GM12878 (cell line): ENCODE results near the gene GREB1. TPM values are rescaled to one million over a fixed set of nuclear protein-coding genes. Genes with fewer than 3 reads are reported as not detected.

Source experiments
- ATAC-seq: fragments of 200-7000 bp; cut with Tn5 transposase; 3 replicates; pipeline ENCODE4 v1.9.1; 2020; ENCODE audit warnings: mild to moderate bottlenecking, moderate library complexity
- BruUV-seq: library from RNA; stranded (reverse); fragments of 400-500 nt; replicated peaks from 2 replicates; lab custom pipeline; 2021; lab: Mats Ljungman, UMichigan
- CTCF ChIA-PET: fragments of 300-600 bp; sonication (Branson Sonifier 250); formaldehyde crosslinking; extraction: SDS; loops from one replicate; lab custom pipeline; 2021; ENCODE audit warnings: inconsistent platforms; lab: Yijun Ruan, JAX
- POLR2A ChIA-PET: fragments of 350-600 bp; formaldehyde crosslinking; extraction: SDS; loops from one replicate; lab custom pipeline; 2021; ENCODE audit warnings: inconsistent platforms; lab: Charles Lee
- RAD21 ChIA-PET: fragments of 300-600 bp; sonication (Branson Sonifier 250); formaldehyde crosslinking; loops from one replicate; lab custom pipeline; 2023; ENCODE audit warnings: antibody characterized with exemption; ENCODE audit not compliant: unreplicated experiment; lab: Charles Lee
- SMC1A ChIA-PET: fragments of 300-600 bp; sonication (Branson Sonifier 250); formaldehyde crosslinking; loops from one replicate; lab custom pipeline; 2023; ENCODE audit not compliant: unreplicated experiment, uncharacterized antibody; lab: Charles Lee
- DNase-seq: peaks from one replicate; pipeline ENCODE4 v3.0.0-alpha.2; 2011; ENCODE audit warnings: low read depth, low spot score
- FAIRE-seq: peaks from 3 replicates; lab custom pipeline; 2011; peaks lifted over from hg19 to GRCh38; lab: Jason Lieb, UNC
- H2AFZ ChIP-seq: 2 replicates; pipeline ENCODE4 v1.6.0; 2011; ENCODE audit warnings: low read depth, low read length, control low read depth; ENCODE audit not compliant: control insufficient read depth
- H3K27ac ChIP-seq: 2 replicates; pipeline ENCODE4 v1.5.1; 2011; ENCODE audit warnings: control low read depth; ENCODE audit not compliant: control insufficient read depth, insufficient read depth
- H3K27me3 ChIP-seq, 2 experiments: replicated peaks in 1 of 2; 2 replicates each; pipeline versions ENCODE4 v1.6.0 to v1.6.1; 2011; ENCODE audit warnings: low read length in 1 of 2; ENCODE audit not compliant: control insufficient read depth in 2 of 2, insufficient read depth in 2 of 2
- H3K36me3 ChIP-seq, 2 experiments: 2 replicates each; pipeline ENCODE4 v1.5.1; 2011; ENCODE audit warnings: low read length in 1 of 2; ENCODE audit not compliant: control insufficient read depth in 2 of 2, insufficient read depth in 2 of 2
- H3K4me1 ChIP-seq: 2 replicates; pipeline ENCODE4 v1.6.1; 2011; ENCODE audit warnings: mild to moderate bottlenecking, low read length, moderate library complexity, mixed read lengths; ENCODE audit not compliant: control insufficient read depth, insufficient read depth
- H3K4me2 ChIP-seq: 2 replicates; pipeline ENCODE4 v1.6.0; 2011; ENCODE audit warnings: control low read depth; ENCODE audit not compliant: control insufficient read depth, insufficient read depth
- H3K4me3 ChIP-seq: fragments of 200-600 bp; sonication (generic); 2 replicates; pipeline ENCODE4 v1.5.1; 2016
- H3K79me2 ChIP-seq: 2 replicates; pipeline ENCODE4 v1.6.0; 2011; ENCODE audit warnings: low read length; ENCODE audit not compliant: control insufficient read depth, insufficient read depth
- H3K9ac ChIP-seq: 2 replicates; pipeline ENCODE4 v1.8.0; 2011; ENCODE audit warnings: low read length, control low read depth, mixed read lengths; ENCODE audit not compliant: control insufficient read depth, insufficient read depth
- H3K9me3 ChIP-seq: replicated peaks from 3 replicates; pipeline ENCODE4 v1.5.1; 2011; ENCODE audit warnings: mild to moderate bottlenecking, low read length; ENCODE audit not compliant: control insufficient read depth, insufficient read depth
- H4K20me1 ChIP-seq: 2 replicates; pipeline ENCODE4 v1.6.0; 2011; ENCODE audit not compliant: control insufficient read depth, insufficient read depth
- CHD4 ChIP-seq: fragments of 200-600 bp; sonication (generic); IDR thresholded peaks from 2 replicates; pipeline ENCODE4 v1.6.1; 2016; ENCODE audit warnings: mild to moderate bottlenecking
- CREB1 ChIP-seq: IDR thresholded peaks from 2 replicates; pipeline ENCODE4 v1.6.1; 2012; ENCODE audit warnings: low read depth, mild to moderate bottlenecking, inconsistent platforms
- CREM ChIP-seq: IDR thresholded peaks from 2 replicates; pipeline ENCODE4 v1.6.1; 2014; ENCODE audit warnings: antibody characterized with exemption, low read depth
- EED ChIP-seq: sonication (generic); IDR thresholded peaks from 2 replicates; pipeline ENCODE4 v1.6.1; 2016; ENCODE audit warnings: antibody characterized with exemption, low read depth
- FOXK2 ChIP-seq: fragments of 450-650 bp; IDR thresholded peaks from 2 replicates; pipeline ENCODE4 v1.6.1; 2017; ENCODE audit warnings: mild to moderate bottlenecking, moderate library complexity
- KDM1A ChIP-seq: fragments of 200-600 bp; sonication (generic); IDR thresholded peaks from 2 replicates; pipeline ENCODE4 v1.6.1; 2016; ENCODE audit warnings: borderline replicate concordance
- KLF5 ChIP-seq: fragments of 450-650 bp; IDR thresholded peaks from 2 replicates; pipeline ENCODE4 v1.6.1; 2014; ENCODE audit warnings: mild to moderate bottlenecking; ENCODE audit not compliant: partially characterized antibody
- MYC ChIP-seq: IDR thresholded peaks from 2 replicates; pipeline ENCODE4 v1.6.1; 2011; ENCODE audit warnings: mild to moderate bottlenecking, low read length, moderate library complexity, inconsistent platforms; ENCODE audit not compliant: insufficient read depth, insufficient replicate concordance, insufficient read length, severe bottlenecking
- NR2C1 ChIP-seq: fragments of 450-650 bp; IDR thresholded peaks from 2 replicates; pipeline ENCODE4 v1.6.1; 2017; ENCODE audit warnings: antibody characterized with exemption, mild to moderate bottlenecking, moderate library complexity
- RELA ChIP-seq: fragments of 450-650 bp; IDR thresholded peaks from 2 replicates; pipeline ENCODE4 v1.8.0; 2014; ENCODE audit warnings: borderline replicate concordance; ENCODE audit not compliant: partially characterized antibody
- TCF7 ChIP-seq: IDR thresholded peaks from 2 replicates; pipeline ENCODE4 v1.6.1; 2014; ENCODE audit warnings: antibody characterized with exemption, borderline replicate concordance
- WRNIP1 ChIP-seq: IDR thresholded peaks from 2 replicates; pipeline ENCODE4 v1.6.1; 2011; ENCODE audit warnings: low read depth, low read length, improper control_type of control experiment, borderline replicate concordance
- YY1 ChIP-seq: IDR thresholded peaks from 2 replicates; pipeline ENCODE4 v1.6.1; 2011; ENCODE audit warnings: low read depth, mild to moderate bottlenecking, low read length
- ZNF274 ChIP-seq: IDR thresholded peaks from one replicate; pipeline ENCODE4 v1.8.0; 2011; ENCODE audit not compliant: insufficient read length, insufficient read depth
- WGBS: methylation state at CpG from one replicate; pipeline ENCODE4 v1.1.6; 2016; ENCODE audit warnings: low lambda C conversion rate; ENCODE audit not compliant: insufficient replicate concordance, insufficient coverage; ENCODE audit errors: missing lambda C conversion rate; 5-methylcytosine and 5-hydroxymethylcytosine counted together
- in situ Hi-C: fragments of 300-500 bp; cut with MboI; formaldehyde crosslinking; loops from 9 replicates; pipeline ENCODE4 v1.14.3; 2018; ENCODE audit warnings: mixed read lengths
- intact Hi-C: fragments of 100-400 bp; cut with micrococcal nuclease; formaldehyde crosslinking; loops from one replicate; pipeline ENCODE4 v1.14.2; 2022; ENCODE audit not compliant: unreplicated experiment
- polyA plus RNA-seq, 11 experiments: library from polyadenylated mRNA; depleted of rRNA in 4 of 11; unstranded in 6 of 11; stranded (reverse) in 5 of 11; fragments of >200 nt; fragmentation: Nextera tagmentation in 4 of 11; fragmentation: Illumina TruSeq in 1 of 11; extraction: Ambion mirVana in 4 of 11; extraction: Trizol in 1 of 11; gene quantifications; 1 replicate in 1 of 11; 2 replicates in 10 of 11; pipeline versions ENCODE4 v1.2.1 to v1.2.3, GENCODE V29; 2011 to 2016; ENCODE audit warnings: inconsistent platforms in 2 of 11, missing spikeins in 2 of 11, low read depth in 1 of 11
- total RNA-seq, 4 experiments: library from RNA; depleted of rRNA in 3 of 4; stranded (reverse); fragments of >200 nt in 3 of 4; fragmentation: Illumina TruSeq in 1 of 4; extraction: Trizol in 1 of 4; gene quantifications; 2 replicates each; pipeline versions ENCODE4 v1.2.1 to v1.2.3, GENCODE V29; 2013 to 2021
- TF ChIP-seq, protein P1 (sequence below): IDR thresholded peaks from 2 replicates; pipeline ENCODE4 v1.6.1; 2011; ENCODE audit warnings: low read depth, mild to moderate bottlenecking, low read length, moderate library complexity, borderline replicate concordance; ENCODE audit errors: extremely low read depth
- TF ChIP-seq, protein P2 (sequence below): fragments of 450-650 bp; IDR thresholded peaks from 2 replicates; pipeline ENCODE4 v1.6.1; 2016; ENCODE audit warnings: mild to moderate bottlenecking, moderate library complexity, borderline replicate concordance

The GREB1 gene
- total and polyA plus RNA-seq, 10 of the 15 experiments (the other 5 are each of a cell fraction or from before 2014, with no cell fraction given) = 0.09 to 2.1 (median 0.37) TPM; not detected in 1

DNA sequence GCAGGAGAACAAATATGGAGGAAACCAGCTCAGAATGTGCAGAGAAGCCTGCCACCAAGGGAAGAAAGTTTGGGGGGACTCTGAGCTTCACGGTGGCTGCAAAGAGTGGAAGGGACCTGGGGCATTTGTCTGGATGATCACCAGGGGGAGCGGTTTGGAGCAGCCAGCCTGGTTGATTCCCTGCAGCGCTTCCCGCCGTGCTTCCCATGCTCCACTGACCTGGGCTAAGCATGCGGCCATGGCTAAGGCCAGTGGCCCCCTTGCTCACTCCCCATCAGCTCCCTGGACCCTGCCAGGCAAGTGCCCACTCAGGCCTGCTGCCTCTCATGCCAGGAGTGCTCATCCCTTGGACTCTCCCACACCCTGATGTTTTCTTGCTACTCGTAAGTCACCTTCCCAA is 109.1 kb downstream of the GREB1 start:
- no peak for FAIRE-seq

More for the DNA sequence above, 109.1 kb downstream of the GREB1 start:
- Histone ChIP-seq H3K9me3 (no peaks in the 10 kb centered on the region; the same call in 2 of the 3 replicates), H3K9ac (no peak overlapping the region), H3K27ac (no peak overlapping the region)
- no TSS peak for BruUV-seq
- intact Hi-C loops = no loop called here
- TF ChIP-seq, protein P1, sequence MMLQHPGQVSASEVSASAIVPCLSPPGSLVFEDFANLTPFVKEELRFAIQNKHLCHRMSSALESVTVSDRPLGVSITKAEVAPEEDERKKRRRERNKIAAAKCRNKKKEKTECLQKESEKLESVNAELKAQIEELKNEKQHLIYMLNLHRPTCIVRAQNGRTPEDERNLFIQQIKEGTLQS = no peak
- no peak for TF ChIP-seq WRNIP1
- no peak for TF ChIP-seq CREB1
- TF ChIP-seq ZNF274 = no peak
- TF ChIP-seq, protein P2, sequence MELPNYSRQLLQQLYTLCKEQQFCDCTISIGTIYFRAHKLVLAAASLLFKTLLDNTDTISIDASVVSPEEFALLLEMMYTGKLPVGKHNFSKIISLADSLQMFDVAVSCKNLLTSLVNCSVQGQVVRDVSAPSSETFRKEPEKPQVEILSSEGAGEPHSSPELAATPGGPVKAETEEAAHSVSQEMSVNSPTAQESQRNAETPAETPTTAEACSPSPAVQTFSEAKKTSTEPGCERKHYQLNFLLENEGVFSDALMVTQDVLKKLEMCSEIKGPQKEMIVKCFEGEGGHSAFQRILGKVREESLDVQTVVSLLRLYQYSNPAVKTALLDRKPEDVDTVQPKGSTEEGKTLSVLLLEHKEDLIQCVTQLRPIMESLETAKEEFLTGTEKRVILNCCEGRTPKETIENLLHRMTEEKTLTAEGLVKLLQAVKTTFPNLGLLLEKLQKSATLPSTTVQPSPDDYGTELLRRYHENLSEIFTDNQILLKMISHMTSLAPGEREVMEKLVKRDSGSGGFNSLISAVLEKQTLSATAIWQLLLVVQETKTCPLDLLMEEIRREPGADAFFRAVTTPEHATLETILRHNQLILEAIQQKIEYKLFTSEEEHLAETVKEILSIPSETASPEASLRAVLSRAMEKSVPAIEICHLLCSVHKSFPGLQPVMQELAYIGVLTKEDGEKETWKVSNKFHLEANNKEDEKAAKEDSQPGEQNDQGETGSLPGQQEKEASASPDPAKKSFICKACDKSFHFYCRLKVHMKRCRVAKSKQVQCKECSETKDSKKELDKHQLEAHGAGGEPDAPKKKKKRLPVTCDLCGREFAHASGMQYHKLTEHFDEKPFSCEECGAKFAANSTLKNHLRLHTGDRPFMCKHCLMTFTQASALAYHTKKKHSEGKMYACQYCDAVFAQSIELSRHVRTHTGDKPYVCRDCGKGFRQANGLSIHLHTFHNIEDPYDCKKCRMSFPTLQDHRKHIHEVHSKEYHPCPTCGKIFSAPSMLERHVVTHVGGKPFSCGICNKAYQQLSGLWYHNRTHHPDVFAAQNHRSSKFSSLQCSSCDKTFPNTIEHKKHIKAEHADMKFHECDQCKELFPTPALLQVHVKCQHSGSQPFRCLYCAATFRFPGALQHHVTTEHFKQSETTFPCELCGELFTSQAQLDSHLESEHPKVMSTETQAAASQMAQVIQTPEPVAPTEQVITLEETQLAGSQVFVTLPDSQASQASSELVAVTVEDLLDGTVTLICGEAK = no peak
- no peak for TF ChIP-seq RELA
- no peak for TF ChIP-seq KDM1A
- no peak for TF ChIP-seq CHD4
- no peak for TF ChIP-seq YY1
- TF ChIP-seq CREM = no peak
- TF ChIP-seq NR2C1 = no peak
- no peak for TF ChIP-seq TCF7
- TF ChIP-seq FOXK2 = no peak
- no peak for TF ChIP-seq MYC
- no peak for TF ChIP-seq EED
- TF ChIP-seq KLF5 = no peak
- TF ChIP-seq, all 136 proteins: peak for 0
- 57% methylated on average over 7 of the region's 7 CpGs for WGBS
- SMC1A ChIA-PET = no interaction called here
- in situ Hi-C loops = no loop called here
- POLR2A ChIA-PET = no interaction called here
- H3K4me1 ChIP-seq = no peaks in the 10 kb centered on the region
- no peaks in the 10 kb centered on the region for H4K20me1 ChIP-seq
- RAD21 ChIA-PET = interaction anchor here (0.8 kb wide), 1 partner anchor 867 kb away, joined by 3 read pairs; no protein-coding TSS in a partner anchor
- no peak overlapping the region for H3K4me2 ChIP-seq
- no peaks in the 10 kb centered on the region for H3K79me2 ChIP-seq
- CTCF ChIA-PET = interaction anchor here (1.0 kb wide), 1 partner anchor 39 kb away, joined by 3 read pairs; no protein-coding TSS in a partner anchor
- ATAC-seq (no peak), DNase-seq (no peak)
- no peak overlapping the region for H2AFZ ChIP-seq
- H3K36me3 ChIP-seq = no peaks in the 10 kb centered on the region
- H3K27me3 ChIP-seq = no peaks in the 10 kb centered on the region; a peak in 2 of 4 replicates
- no peak overlapping the region for H3K4me3 ChIP-seq
